ENCODE results near the gene RNF182. TPM values are rescaled to one million over a fixed set of nuclear protein-coding genes. Genes with fewer than 3 reads are reported as not detected.
"Not testable (repeated sequence)": the region's sequence is repeated elsewhere in the genome, so short reads cannot be mapped to it uniquely, and the experiment has no call there.

Gene RNF182
- total RNA-seq, 4 donors from 2014 or later = under 0.01 to 0.41 (median 0.34) TPM; not detected in 1

GRCh38 chr6:13931797-13932402, 7.1 kb downstream of the RNF182 start:
- intact Hi-C loops (cut with DNase I; ENCODE audit: low total_unique reads) = no loop called here
- no peaks in the 10 kb centered on the region for H3K36me3 ChIP-seq

GRCh38 chr6:13932785-13933184, 8.0 kb downstream of the RNF182 start:
- Histone ChIP-seq H3K4me3 (no peak overlapping the region), H3K27ac (no peak overlapping the region), H3K27me3 (peaks cover 0 to 18% of the 10 kb centered on the region in 2 donors), H3K4me1 (no peaks in the 10 kb centered on the region), H3K36me3 (no peaks in the 10 kb centered on the region), H3K9me3 (no peaks in the 10 kb centered on the region)
- DNase-seq = no peak
- TF ChIP-seq POLR2A (IDR thresholded peaks at IDR 0.05) (no peak), CTCF (IDR thresholded peaks at IDR 0.05) (no peak)
- intact Hi-C loops (cut with DNase I; ENCODE audit: low total_unique reads) = no loop called here

More at GRCh38 chr6:13931797-13932402, 7.1 kb downstream of the RNF182 start:
- no peak for DNase-seq
- peaks cover 0 to 5% of the 10 kb centered on the region in 2 donors for H3K9me3 ChIP-seq
- TF ChIP-seq CTCF (IDR thresholded peaks at IDR 0.05) = no peak
- TF ChIP-seq POLR2A (IDR thresholded peaks at IDR 0.05) = no peak
- H3K27me3 ChIP-seq = peaks cover 3 to 27% of the 10 kb centered on the region in 2 donors
- no peak overlapping the region for H3K4me3 ChIP-seq
- H3K27ac ChIP-seq = no peak overlapping the region
- H3K4me1 ChIP-seq = no peaks in the 10 kb centered on the region

GRCh38 chr6:13934721-13935120, 10.0 kb downstream of the RNF182 start:
- no peak for TF ChIP-seq CTCF (IDR thresholded peaks at IDR 0.05)
- no peak for TF ChIP-seq POLR2A (IDR thresholded peaks at IDR 0.05)
- no peak for DNase-seq
- H3K27ac ChIP-seq = no peak overlapping the region
- H3K4me3 ChIP-seq = no peak overlapping the region
- no peaks in the 10 kb centered on the region for H3K36me3 ChIP-seq
- intact Hi-C loops (cut with DNase I; ENCODE audit: low total_unique reads) = no loop called here
- no peaks in the 10 kb centered on the region for H3K4me1 ChIP-seq
- no peaks in the 10 kb centered on the region for H3K9me3 ChIP-seq
- H3K27me3 ChIP-seq = no peaks in the 10 kb centered on the region

GRCh38 chr6:13935190-13935880, 10.6 kb downstream of the RNF182 start:
- H3K27ac ChIP-seq = no peak overlapping the region
- no peak for DNase-seq
- no peak overlapping the region for H3K4me3 ChIP-seq
- no peaks in the 10 kb centered on the region for H3K9me3 ChIP-seq
- TF ChIP-seq POLR2A (IDR thresholded peaks at IDR 0.05) (no peak), CTCF (IDR thresholded peaks at IDR 0.05) (no peak)
- intact Hi-C loops (cut with DNase I; ENCODE audit: low total_unique reads) = no loop called here
- H3K27me3 ChIP-seq = no peaks in the 10 kb centered on the region
- no peaks in the 10 kb centered on the region for H3K4me1 ChIP-seq
- H3K36me3 ChIP-seq = no peaks in the 10 kb centered on the region

- H3K27me3 ChIP-seq; H3K4me3 ChIP-seq; H3K27ac ChIP-seq; H3K4me1 ChIP-seq; DNase-seq; intact Hi-C loops (cut with DNase I; ENCODE audit: low total_unique reads); H3K9me3 ChIP-seq; H3K36me3 ChIP-seq: not testable (repeated sequence)
Observed at GRCh38 chr6:13935881-13936261, 11.1 kb downstream of the RNF182 start.

Measured in uterus (tissue), 4 donors.